ENCODE results near the gene CD164L2.

Gene CD164L2

DNA sequence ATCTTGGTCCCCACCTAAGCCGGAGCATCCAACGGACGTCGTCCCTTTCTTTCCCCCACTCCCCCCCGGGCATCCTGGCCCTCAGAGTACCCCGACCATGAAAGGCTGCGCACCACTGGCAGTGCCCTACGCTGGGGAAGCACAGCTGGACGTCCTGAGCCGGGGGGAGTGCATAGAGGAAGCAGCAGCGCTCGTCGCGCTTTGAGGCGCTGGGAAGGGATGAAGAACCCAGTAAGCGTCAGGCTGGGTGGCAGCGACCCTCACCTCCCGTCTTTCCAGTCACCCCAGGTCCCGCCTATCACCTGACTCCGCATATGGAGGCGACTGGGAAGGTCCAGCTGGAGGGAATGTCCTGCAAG lies 22.1 kb downstream of the CD164L2 start:
- DNase-seq = no peak

DNA sequence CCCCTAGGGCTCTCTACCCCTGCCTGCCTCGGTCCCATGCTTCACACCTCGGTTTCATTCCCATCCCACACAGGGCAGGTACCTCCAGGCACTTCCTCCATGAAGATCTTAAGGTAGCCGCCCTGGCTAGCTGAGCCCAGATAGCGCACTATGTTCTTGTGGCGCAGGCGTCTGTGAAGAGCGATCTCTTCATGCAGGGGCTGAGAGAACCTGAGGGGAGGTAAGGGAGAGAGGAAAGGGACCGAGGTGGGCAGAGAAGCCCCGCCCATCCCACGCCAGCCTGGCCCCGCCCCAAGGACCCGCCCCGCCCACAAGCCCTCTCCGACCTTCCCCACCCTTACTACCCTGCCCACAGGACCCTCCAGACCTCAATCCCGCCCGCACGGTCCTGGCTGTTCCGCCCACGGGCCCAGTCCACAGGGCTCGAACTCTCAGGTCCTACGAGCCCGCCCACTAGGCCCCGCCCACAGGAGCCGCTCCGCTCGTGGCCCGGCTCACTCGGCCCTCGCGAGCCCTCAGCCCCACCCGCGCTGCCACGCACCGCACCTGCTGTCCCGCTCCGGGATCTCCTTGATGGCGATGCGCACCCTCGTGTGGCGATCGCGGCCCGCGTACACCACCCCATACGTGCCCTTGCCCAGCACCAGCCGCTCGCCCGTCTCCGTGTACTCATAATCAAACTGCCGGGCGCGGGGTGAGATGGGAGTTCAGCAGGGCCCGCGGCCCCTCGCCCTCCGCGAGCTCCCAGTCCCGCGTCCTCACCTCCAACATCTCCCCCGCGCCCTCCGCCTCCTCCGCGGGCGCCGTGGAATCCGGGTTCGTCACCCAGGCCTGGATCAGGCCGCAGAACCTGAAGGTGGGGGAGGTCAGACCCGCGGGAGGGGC lies 22.7 kb downstream of the CD164L2 start:
- no peak for DNase-seq

DNA sequence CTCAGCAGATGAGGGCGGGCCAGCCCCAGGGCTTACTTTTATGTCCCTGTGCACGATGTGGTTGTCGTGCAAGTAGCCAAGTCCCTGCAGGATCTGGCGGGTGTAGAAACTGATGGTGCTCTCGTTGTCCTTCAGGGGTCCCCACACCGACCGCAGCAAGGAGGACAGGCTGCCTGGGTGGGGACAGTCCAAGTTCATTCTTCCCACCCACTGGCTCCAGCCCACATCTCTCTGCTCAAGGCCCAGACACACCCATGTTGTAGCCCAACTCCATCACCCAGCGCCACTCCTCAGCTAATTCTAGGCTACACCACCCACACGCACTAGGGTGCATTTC lies 23.3 kb downstream of the CD164L2 start:
- DNase-seq = no peak

DNA sequence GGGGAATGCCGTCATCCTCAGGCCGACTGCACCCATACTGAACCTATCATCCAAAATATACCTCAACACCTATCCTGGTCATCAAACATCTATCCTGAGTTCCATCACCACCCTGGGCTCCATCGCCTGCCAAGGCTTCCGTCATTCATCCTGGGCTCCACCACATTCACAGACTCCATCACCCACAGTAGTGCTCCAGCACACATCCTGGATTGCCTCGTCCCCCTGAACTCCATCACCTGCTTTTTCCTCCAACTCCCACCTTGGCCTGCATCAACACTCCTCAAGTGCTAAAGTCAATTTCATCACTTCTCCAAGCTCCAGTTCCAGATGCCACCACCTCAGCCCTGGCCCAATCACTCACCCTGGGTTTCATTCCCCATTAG lies 24.2 kb downstream of the CD164L2 start:
- DNase-seq = no peak

DNA sequence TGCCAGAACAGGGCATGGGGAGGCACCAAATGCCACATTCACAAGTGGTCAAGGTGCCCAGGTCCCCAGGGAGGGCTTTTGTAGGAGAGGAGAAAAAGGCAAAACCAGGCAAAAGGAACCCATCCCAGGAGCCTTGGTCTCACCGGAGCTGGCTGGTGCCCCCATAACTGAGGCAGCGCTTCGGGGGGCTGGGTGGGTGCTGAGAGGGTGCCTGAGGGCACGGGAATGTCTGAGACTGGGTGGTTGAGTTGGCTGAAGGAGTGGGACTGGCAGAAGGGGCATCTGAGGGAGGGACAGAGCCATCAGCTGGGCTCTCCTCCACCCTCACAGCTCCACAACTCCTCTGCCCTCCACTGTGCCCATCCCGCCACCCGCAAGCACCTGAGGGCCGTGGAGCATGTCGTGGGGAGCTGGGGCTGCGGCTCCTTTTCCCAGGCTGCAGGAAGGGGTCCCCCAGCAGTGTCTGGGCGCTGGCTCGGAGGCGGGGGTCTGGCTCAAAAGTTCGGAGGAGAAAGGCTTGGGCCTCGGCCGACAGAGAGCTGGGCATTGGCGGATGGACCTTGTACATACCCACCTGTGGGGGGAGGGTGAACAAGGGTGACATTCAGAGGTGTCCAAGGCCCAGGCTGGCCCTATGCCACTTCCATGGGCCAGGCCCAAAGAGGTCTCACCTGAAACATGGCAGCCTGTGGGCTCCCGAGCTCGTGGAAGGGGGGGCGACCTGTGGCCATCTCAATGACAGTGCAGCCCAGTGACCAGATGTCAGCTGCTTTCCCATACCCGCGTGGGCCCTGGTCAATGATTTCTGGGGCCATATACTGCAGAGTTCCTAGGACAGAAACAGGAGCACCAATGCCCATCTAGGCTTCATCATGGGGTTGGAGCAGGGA lies 24.9 kb downstream of the CD164L2 start:
- DNase-seq = no peak

DNA sequence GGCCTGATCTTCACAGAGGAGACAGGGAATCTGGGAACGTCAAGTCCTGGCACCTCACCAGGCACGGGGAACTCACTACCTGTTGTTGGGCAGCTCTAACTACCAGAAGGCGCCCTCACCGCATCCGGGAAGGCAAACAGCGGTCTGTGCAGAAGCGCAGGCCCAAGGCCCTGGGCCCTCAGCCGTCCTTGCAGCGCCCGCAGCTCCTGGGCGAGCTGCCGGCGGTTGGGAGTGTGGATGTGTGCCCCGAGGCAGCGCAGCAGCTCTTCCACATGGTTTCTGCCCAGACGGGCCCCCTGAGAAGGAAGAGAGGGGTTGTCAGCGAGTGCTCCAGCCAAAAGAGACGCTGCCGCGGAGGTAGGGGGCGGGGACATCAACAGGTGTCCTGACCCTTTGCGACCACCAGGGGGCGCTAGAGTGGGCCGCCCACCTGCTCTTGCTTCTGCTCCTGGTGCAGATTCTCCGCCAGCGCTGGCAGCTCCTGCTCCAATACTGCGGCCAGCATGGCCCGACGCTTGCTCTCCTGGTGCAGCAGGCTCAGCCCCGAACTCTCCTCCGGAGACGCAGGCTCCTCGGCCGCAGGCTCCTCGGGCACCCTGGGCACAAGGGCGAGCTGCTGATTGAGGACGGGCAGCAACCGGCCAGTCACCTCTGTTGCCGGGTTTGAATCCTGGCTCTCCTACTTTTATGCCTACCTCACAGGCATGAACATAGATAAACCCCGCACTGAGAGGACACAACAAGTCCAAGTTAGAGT lies 25.7 kb downstream of the CD164L2 start:
- peak; percentile 95 for DNase-seq

DNA sequence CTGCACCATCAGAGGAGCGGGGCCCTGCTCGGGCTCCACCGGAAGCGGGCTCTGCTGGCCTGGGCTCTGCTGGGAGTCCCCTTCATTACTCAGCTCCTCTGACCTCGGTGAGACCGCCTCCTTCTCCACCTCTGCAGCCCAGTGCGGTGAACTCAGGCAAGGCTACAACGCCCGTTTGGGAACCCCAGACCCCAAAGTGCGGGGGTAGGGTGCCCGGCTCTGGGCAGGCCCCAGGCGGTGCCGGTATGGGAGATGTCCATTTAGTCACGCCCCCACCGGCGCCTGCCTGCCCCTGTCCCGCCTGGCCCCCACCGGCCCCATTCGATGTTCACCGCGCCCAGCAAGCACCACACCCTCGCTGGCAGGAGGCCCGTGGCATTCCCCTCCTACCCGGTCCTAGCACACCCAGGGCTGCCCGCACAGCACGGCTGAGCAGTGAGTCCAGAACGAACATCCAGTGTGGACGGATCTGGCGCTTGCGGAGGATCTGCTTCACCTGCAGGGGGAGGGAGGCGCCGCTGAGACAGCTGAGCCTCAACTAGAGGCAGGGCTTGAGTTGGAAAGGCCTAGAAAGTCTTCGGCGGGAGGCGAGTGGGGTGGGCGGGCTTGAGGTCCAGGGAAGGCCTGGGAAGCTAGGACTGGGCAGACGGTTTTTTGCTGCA lies 26.4 kb downstream of the CD164L2 start:
- DNase-seq = no peak

DNA sequence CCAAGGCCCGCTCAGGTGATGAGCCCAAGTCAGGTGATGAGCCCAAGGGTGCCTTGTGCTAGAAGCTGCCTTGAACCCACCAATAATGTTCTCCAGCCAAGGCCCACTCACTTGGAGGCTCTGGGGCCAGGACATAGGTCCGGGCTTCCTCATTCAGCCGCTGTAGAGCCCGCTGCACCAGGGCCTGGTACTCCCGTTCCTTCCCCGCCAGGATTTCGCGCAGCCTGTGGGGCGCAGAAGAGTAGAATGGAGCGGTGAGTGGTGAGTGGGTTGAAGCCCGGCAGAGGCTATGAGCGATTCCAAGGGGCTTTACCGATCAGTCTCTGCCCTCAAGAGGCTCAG lies 26.9 kb downstream of the CD164L2 start:
- DNase-seq = no peak

DNA sequence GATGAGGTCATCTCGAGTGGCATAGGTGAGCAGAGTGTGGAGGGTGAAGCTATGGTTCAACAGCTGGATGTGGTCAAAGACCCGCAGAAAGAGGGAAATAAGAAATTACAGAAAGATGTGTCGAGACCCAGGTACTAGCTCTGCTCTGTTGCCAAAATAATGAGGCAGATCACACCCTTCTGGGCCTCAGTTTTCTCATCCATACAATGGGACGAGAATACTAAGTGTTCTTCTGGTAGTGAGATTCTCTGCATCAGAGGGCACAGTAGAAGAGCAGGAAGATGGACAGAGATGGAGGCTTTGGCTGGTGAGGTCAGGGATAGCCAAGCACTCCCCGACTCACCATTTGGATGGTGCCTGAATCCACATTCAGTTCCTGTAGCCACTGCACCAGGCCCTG lies 27.4 kb downstream of the CD164L2 start:
- DNase-seq = no peak

DNA sequence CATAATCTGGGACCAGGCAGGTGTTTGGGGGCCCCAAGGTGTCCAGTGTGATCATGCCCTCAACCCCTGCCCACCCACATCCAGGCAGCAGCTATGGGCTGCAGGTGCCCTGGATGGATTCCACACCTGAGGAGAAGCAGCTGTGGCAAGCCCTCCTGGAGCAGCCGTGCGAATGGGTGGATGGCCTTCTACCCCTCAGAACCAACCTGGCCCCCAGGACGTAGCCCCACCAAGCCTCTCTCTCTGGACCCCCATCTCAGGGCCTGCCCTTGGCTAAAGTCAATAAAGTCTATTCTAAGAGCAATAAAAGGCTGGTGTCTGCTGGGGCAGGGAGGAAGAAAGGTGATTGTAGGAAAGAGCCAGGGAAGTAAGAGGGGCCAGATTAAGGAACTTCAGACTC lies 29.5 kb downstream of the CD164L2 start:
- no peak for DNase-seq

DNA sequence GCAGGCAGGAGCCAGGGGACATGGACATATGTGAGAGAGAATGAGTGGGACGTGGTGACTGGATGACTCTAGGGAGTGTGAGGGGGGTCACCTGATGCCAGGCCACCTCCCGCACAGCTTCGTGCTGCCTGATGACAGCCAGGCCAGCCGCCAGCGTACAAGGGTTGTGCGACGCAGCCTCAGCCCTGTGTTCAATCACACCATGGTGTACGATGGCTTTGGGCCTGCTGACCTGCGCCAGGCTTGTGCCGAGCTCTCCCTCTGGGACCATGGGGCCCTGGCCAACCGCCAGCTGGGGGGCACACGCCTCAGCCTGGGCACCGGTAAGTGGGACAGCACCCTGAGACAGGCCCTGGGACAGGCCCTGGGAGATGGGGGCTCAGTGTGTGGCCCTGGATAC lies 30.0 kb downstream of the CD164L2 start:
- DNase-seq = no peak

DNA sequence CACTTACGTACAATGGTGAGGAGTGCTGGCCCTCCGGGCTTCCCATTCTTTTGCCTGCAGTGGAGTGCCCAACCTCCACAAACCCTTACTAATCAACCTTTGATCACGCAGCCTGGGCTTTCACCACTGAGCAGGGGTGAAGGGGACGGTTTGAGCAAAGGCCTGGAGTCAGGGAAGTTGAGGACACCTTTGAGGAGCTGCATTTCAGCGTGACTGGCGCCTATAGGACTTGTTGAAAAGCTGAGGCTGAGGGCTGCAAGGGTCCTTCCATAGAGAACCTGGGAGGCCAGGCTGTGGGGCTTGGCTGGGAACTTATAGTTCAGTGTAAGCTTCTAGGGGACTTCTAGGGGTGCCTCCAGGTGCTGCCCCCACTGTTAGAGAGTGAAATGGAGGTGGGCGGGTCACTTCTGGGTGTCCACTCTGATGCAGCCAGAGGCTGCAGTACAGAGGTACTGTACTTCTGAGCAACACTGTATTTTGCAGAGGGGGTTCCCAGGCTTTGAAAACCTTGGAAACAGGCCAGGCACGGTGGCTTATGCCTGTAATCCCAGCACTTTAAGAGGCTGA lies 31.5 kb downstream of the CD164L2 start:
- no peak for DNase-seq

DNA sequence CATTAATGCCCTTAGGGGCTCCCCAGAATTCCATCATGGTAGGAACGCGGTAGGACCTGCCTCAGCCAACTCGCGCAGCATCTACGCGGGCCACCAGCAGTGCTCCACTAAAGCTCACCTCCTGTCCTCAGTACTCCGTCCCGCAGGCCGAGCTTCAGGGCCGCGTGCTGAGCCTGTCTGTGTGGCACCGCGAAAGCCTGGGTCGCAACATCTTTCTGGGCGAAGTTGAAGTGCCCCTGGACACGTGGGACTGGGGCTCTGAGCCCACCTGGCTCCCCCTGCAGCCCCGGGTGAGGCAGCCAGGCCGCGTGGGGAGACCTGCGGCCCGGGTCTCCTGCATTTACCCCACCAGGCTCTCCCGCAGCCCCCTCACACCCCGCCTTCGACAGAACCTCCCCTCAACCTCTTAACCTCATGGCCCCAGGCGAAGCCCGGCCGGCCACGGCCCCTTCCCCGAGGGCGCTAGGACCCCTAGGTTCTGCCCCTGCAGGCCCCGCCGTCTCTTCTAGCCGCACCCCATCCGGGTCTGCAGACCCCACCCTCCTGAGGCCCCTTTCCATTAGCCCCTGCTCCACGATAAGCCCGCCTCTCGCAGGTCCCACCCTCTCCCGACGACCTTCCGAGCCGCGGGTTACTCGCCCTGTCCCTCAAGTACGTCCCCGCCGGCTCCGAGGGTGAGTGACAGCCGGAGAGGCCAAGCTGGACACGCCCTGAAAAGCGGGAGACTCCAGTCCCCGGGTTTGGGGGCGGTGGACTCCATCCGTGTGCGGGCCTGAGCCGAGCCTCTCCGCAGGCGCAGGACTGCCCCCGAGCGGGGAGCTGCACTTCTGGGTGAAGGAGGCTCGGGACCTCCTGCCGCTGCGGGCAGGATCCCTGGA lies 32.2 kb downstream of the CD164L2 start:
- no peak for DNase-seq

DNA sequence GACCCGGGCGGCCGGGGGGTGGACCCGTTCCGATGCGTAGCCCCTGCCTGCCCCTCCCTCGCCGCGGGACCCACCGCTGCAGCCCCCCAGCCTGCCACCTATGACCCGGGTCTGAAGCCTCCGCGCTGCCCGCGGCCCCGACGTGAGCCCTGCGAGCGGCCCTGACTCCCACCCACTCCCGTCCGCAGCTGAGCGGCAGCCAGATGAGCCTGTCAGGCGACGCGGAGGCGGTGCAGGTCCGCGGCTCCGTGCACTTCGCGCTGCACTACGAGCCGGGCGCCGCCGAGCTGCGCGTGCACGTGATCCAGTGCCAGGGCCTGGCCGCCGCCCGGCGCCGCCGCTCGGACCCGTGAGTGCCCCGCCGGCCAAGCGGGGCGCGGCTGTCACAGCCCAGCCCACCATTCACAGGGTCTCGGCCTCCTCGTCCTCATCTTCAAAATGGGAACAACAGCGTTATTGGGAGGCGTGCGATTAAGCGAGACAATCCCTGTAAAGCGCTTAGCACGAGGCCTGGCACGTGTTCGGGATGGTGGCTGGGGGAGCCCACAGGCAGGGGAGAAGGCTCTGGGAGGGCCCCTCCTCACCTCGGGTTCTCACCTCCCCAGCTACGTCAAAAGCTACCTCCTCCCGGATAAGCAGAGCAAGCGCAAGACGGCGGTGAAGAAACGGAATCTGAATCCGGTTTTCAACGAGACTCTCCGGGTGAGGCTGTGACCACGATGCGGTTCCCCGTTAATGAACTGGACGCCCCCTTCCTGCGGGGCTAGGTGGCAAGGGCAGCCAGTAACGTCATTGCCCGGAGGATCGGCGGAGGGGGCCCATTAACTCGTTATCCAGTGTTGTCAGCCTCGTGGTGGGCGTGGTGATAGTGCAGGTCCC lies 33.1 kb downstream of the CD164L2 start:
- no peak for DNase-seq

DNA sequence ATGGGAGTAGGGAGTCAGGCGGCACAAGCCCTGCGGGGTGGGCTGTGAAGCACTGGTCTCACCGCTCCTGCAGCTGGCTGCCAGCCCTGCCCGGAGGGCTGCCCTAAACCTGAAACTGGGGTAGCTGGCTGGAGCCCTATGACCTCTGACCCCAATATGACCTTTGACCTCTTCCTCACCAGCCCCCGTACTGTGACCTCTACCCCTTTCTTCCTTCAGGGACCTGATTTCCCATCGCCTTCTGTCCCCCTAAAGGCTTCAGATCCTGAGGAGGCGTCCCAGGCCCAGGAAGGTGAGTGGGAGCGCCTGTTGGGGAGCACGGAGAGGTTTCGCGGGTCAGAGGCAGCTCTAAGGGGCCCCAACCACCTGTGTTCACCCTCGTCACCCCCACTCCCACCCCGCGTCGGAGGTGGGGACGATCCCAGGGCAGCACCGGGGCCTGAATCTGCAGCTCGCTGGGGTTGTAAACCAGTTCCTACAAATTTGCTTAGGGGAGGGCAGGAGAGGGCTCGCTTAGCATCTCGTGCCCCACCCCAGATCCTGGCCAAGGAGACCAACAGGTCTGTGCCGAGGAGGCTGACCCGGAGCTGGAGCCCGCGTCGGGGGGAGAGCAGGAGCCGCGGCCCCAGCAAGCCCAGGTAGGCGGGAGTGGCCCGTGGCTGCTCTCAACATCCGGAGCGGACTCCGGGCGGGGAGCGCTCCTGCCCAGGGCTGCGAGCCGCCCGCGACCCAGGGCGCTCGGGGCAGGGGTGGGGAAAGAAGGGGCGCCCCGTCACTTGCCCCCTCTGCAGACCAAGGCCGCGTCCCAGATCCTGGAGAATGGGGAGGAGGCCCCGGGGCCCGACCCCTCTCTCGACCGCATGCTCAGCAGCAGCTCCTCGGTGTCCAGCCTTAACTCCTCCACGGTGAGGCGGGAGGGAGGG lies 34.0 kb downstream of the CD164L2 start:
- peak; percentile 73 for DNase-seq

DNA sequence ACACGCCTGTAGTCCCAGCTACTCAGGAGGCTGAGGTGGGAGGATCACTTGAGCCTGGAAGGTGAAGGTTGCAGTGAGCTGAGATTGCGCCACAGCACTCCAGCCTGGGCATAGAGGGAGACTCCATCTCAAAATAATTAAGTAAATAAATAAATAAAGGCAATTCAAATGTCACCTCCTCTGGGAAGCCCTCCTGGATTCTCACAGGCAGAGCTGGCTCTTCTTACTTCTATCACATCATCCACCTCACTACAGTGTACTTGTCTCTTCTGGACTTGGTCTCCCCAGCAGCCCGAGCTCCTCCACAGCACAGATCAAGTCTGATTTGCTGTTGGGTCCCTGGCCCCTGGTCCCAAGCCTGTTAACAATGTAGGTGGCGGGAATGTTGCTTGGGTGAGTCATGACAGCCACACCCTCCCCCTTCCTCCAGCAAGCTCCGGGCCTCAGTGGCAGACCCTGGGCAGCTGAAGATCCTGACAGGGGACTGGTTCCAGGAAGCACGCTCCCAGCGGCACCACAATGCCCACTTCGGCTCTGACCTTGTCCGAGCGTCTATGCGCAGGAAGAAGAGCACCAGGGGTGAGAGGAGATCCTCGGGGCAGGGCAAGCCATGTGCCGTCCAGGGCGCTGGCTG lies 36.0 kb downstream of the CD164L2 start:
- DNase-seq = no peak

DNA sequence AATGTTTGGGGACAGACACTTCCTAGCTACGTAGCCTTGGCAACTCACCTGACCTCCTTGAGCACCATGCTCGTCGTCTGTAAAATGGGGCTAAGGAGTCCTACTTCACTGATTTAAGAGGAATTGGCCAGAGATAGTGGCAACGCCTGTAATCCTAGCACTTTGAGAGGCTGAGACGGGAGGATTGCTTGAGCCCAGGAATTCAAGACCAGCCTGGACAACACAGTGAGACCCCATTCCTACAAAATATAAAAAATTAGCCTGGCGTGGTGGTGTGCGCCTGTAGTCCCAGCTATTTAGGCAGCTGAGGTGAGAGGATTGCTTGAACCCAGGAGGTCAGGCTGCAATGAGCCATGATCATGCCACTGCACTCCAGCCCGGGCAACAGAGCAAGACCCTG lies 36.8 kb downstream of the CD164L2 start:
- no peak for DNase-seq

DNA sequence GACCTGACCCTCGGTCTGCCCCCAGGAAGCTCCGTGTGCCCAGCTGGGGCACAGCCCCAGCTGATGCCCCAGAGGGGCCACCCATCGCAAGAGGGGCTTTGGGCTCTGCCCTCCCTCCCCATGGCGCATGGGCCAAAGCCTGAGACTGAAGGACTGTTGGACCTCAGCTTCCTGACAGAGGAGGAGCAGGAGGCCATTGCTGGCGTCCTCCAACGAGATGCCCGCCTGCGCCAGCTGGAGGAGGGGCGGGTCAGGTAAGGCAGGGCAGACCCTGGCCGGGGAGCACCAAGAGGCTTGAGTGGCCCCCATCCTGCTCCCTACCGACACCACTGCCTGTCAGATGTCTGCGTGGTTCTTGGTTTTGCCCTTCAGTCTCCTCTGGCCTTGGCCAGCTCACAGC lies 37.9 kb downstream of the CD164L2 start:
- no peak for DNase-seq

DNA sequence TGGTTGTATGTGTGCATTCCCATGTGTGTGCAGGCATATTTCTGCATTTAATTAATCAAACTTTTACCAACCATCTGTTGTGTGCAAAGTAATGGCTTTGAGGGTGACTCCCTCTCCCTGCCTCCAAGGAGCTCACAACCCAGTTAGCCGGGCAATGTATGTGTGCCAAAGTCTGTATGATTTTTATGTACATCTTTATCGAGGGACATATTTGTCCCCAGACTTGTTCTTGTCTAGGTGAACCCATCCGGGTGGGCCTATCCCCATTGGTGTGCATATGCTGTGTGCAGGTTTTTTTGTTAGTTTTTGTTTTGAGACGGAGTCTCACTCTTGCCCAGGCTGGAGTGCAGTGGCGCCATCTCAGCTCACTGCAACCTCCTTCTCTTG lies 39.5 kb downstream of the CD164L2 start:
- DNase-seq = no peak
